GM10847 (cell line): ENCODE data around the gene SLC2A14.

ENCODE experiments used
- POLR2A ChIP-seq: IDR thresholded peaks from 2 replicates; pipeline ENCODE4 v1.6.1; 2011; ENCODE audit not compliant: insufficient read length; ENCODE audit errors: extremely low read depth

Gene SLC2A14

GRCh38 chr12:7872566-7873319 is at the start of gene SLC2A14:
Gene SLC2A14, minus strand, starts transcription at chr12:7872915. Its CDS starts 3,035 bp downstream, at chr12:7869880.
- no peak for TF ChIP-seq POLR2A

DNA sequence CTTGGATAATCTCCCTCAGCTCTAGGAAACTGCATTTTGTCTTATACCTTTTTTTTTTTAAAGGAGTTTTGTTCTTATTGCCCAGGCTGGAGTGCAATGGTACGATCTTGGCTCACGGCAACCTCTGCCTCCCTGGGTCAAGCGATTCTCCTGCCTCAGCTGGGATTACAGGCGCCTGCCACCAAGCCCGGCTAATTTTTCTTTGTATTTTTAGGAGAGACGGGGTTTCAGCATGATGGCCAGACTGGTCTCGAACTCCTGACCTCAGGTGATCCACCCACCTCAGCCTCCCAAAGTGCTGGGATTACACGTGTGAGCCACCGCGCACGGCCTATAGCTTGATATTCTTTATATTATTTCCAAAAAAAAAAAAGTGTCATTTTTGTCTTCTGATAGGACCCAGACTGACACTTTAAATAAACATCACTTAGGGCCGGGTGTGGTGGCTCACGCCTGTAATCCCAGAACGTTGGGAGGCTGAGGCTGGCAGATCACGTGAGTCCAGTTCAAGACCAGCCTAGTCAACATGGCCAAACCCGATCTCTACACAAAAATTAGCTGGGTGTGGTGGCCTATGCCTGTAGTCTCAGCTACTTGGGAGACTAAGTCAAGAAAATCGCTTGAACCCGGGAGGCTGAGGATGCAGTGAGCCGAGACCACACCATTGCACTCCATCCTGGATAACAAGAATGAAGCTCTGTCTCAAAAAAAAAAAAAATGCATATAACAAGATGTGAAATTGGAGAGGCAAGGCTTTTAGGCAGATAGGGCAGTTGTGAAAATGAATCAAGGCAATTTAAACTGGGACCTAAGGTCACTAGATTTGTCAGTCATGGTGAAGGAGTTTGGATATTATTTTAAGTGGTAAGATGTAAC is 44.9 kb upstream of the SLC2A14 start:
- no peak for TF ChIP-seq POLR2A

DNA sequence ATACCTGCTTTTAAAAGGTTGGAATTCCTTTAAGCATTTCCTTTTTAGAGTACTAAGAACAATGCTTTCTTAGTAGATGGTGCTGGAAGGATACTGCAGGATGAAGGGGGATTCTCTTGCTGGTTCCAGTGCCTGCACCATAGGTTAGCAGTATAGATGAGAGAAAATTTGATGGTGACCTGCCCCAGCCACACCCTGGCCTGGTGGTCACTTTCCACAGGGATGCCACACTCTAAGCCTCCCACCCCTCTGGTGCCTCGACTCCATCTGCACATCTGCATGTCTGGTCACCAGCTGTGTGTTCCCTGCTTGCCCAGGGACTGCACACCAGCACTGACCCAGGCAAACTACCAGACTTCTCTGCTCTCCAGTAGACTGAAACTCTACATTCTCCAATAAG is 44.2 kb upstream of the SLC2A14 start:
- TF ChIP-seq POLR2A = no peak

GRCh38 chr12:7915661-7916403 is 43.1 kb upstream of the SLC2A14 start:
- no peak for TF ChIP-seq POLR2A

GRCh38 chr12:7907009-7907408 is 34.3 kb upstream of the SLC2A14 start:
- TF ChIP-seq POLR2A = no peak

DNA sequence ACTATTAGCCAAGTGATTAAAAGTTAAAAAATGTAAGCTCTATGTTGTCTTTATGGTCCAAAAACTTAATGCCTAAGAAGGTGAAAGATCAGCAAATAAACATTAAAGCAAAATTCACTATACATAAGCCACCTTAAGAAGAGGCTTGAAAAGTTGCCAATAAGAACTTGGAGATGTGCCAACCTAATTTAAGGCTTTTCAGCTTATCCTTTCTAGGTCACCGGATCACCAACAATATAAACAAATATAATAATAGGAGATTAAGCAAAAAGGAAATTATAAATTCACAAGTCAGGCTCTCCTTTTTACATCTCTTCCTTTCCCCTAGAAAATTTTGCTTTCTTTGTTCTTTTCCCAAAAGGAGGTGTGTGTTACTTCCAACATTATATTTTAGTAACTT is 32.4 kb upstream of the SLC2A14 start:
- no peak for TF ChIP-seq POLR2A

DNA sequence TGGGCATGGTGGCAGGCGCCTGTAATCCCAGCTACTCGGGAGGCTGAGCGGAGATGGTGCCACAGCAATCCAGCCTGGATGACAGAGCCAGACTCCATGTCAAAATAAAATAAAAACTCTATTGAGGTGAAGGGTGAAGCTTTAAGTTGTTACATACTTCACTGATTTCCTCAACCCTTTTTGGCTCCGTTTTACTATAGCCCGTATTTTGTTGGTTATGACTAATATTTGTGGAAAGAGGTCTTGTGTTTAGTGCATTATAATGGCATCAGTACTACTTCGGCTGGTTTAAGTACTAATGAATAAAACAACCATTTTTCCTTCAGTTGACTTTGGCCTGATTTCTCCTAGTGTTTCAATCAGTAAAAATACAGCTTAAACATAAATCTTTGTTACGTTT is 27.0 kb upstream of the SLC2A14 start:
- no peak for TF ChIP-seq POLR2A

DNA sequence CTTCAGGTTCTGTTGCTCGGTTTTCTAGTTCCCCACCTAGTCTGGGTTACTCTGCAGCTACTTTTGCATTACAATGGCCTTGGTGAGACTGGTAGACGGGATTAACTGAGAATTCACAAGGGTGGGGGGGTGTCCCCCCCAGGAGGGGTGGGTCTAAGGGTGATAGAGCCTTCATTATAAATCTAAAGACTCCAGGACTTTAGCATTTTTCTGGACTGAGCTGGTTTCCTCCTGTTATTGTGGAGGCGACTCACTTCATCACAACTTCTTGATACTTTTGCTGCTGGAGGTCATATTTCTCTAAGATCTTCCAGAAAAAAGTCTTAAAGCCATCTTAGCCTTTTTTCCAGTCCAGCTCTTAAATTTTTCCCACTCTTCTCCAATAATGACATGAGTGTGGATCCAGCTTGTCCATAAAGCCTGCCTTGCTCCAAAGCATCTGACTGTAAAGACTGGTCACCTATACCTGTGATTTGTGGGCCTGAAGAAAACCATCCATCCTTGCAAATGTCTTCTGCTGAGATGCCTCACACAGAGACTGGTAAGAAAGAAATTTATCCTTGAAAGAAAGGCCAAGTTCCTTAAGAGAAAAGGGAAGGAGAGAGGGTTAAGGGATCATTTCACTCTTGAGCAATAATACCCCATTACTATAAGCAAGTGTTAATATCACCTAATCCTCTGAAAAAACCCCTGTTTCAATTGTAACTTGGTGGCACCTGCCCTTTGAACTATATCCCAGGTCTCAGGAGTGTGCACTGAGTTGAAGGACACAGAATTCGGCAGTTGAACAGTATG is 19.7 kb upstream of the SLC2A14 start:
- TF ChIP-seq POLR2A = no peak

DNA sequence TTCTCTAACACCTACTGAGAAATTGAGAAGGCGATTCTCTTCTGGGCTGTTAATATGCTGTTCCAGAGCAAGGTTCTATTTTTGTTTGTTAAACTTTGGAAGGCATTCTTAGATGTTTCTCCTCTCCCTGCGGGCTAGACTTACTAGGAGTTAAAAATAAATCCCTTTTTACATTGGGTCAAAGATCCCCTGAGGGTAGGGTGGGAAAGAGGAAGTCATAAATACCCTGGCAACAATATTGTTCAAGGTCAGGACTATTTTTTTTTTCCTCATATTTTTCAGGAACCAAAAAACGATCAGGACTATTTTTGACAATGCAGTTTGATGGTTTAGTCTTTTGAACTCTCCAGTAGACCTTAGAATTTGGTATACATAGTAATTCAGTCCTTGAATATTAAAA is 12.0 kb upstream of the SLC2A14 start:
- no peak for TF ChIP-seq POLR2A

GRCh38 chr12:7879246-7879645 is 6.5 kb upstream of the SLC2A14 start:
- TF ChIP-seq POLR2A = no peak

- no peak for TF ChIP-seq POLR2A
These were observed 4.7 kb upstream of the SLC2A14 start for GRCh38 chr12:7877420-7877819.

DNA sequence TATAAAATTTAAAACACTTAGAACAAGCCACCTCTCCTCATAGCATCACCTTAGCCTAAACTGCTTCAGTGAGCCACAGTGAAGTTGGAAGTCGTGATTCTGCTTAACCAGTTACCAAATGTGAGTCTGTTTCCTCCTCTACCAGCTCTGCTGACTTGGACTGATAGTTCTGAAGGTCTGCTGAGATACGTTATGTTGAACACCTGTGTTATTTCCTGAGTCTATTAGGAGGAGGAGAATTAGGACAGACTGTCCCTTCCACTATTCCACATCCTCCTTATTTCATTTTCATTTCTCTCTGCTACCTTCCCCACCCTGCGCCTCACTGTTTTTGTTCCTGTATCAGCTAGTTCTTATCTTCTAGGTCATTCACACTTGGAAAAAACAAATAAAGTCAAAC is 2.4 kb downstream of the SLC2A14 start:
- TF ChIP-seq POLR2A = no peak

GRCh38 chr12:7869137-7869536 is 3.6 kb downstream of the SLC2A14 start:
- no peak for TF ChIP-seq POLR2A

DNA sequence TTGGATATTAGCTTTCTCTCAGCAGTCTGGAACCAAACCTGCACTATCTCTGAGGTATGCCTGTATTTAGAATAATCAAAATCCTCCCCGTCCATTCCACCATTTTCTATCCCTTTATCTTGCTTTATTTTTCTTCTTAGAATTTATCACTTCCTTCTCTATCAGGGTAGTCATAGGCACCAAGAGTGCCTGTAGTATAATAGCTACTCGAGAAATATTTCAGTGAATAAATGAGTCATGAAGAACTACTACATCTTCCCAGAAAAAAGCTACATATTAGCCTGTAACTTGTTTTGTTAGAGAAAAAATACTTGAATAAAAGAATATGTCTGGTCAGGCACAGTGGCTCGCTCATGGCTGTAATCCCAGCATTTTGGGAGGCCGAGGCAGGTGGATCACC is 4.3 kb downstream of the SLC2A14 start:
- TF ChIP-seq POLR2A = no peak
